NCI-H345 (cell line): ENCODE results near the gene PON2.
A peak's percentile ranks its signal among the peaks of the same experiment; 100 is the strongest.
"Not testable (repeated sequence)": the region's sequence is repeated elsewhere in the genome, so short reads cannot be mapped to it uniquely, and the experiment has no call there.

Source experiments
- DNase-seq: peaks from one replicate; lab custom pipeline; 2025; lab: John Stamatoyannopoulos, UW

PON2 gene

GRCh38 chr7:95434557-95435421 is at the start of gene PON2:
Gene PON2 (minus strand): TSS chr7:95435028. CDS start chr7:95434951, 77 bp downstream.
- peak; percentile 69 for DNase-seq

DNA sequence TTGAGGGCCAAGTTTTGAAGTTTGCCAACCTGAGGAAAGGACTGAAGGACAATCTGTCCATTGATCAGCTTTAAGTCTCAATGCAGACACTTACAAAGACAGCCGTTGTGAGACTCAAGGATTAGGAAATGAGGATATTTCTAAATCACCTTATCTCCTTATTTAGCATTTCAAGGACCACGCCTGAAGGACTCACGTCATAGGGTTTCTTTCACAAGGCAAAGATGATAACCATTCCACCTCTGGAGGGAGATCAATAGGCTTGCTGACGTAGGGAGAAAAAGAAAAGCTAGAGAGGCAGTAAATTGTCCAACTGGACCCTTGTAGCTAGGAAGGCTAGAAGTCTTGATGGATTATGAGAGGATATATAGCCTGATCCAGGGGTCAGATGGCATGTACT is 47.6 kb upstream of the PON2 start:
- DNase-seq = no peak

- DNase-seq = no peak
These were observed 46.7 kb upstream of the PON2 start for GRCh38 chr7:95481271-95482165.

DNA sequence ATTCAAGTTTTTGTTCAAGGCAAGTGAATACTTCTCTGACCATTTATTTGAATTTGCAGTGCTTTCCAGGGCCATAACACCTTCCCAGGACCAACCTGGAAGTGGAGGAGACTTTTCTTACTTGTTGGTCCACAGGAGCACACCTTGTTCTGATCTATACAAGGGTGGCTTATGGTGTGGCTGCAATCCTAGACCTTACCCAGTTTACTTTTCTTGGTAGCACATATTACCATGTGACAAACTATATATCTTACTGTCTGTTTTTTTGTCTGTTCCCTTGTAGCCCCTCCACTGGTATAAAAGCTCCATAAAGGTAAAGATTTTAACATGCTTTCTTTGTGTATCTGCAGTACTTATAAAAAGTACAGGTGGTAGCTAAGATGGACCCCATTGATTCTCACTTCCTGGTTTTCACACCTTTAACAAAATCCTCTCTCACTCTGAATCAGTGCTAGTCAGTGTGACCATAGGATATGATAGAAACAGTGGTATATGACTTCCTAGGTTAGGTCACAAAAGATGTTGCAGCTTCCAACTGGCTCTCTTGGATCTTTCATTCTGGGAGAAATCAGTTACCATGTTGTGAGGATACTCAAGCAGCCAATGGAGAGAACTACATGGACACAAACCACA is 45.3 kb upstream of the PON2 start:
- no peak for DNase-seq

- peak; percentile 21 for DNase-seq
These were observed 43.6 kb upstream of the PON2 start for GRCh38 chr7:95478272-95479037.

- peak; percentile 83 for DNase-seq
These were observed 42.2 kb upstream of the PON2 start for GRCh38 chr7:95476904-95477594.

DNA sequence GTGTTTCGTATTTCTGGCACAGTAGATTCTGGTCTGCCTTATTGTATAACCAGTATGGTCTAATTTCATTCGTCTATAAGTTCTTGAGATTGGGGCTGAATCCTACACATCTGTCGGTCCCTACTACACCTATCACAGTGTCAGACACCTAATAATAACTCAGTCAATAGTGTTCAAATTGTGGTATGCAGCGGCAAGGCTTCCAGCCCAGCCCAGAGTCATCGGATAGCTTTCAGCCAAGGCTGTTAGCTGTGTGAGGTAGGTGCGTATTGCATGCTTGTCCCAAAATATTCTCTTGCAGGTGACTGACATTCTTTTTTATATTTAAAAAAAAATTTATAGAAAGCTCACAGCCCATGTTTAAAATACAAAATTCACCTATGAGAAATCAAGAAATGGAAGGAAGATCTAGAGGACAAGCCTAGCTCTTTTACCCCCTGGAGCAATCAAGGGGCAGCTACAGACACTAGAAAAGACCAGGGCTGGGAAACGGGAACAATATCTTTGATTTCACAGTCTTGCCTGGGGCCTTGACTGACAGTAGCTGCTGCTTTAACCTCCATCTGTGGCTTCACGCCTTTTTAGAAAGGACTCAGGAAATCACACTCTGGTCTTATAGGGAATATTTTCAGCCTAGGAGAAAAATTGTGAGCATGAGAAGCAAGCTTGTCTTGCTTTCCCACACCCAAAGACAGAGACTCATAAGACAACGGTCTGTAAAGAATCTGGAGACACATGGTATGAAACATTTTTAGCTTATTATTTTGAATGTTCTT is 41.4 kb upstream of the PON2 start:
- no peak for DNase-seq

DNA sequence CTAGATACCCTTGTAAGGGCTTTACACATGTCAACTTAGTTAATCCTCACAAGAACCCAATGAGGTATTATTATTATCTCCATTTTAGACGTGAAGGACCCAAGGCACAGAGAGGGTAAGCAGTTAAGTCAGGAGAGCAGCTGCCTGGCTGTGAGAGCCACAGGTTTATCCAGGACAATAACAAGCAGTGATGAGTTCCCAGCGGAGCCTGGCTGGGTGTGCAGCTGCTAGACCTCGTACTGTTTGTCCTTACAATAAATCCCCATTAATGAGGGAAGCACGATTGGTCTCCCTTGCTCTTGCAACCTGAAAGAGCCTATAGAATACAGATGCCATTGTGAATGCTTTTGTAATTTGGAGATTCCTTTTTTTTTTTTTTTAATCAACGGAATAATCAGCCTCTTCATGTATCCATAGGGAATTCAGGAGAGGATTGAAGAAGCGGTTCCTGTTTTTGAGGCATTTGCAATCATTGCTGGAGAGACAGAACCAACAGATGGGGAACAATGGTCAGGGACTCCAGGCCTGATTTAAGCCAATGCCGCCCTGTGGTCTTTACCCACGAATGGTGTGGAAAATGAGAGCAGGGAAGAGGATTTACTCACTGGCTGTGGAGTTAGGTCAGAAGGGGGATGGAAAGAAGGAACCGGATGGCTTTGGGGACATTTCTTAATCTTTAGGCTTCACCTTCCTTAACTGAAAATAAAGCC is 38.6 kb upstream of the PON2 start:
- peak; percentile 88 for DNase-seq

GRCh38 chr7:95472581-95473161 is 37.8 kb upstream of the PON2 start:
- DNase-seq = peak; percentile 35

GRCh38 chr7:95471071-95471470 is 36.2 kb upstream of the PON2 start:
- no peak for DNase-seq

DNA sequence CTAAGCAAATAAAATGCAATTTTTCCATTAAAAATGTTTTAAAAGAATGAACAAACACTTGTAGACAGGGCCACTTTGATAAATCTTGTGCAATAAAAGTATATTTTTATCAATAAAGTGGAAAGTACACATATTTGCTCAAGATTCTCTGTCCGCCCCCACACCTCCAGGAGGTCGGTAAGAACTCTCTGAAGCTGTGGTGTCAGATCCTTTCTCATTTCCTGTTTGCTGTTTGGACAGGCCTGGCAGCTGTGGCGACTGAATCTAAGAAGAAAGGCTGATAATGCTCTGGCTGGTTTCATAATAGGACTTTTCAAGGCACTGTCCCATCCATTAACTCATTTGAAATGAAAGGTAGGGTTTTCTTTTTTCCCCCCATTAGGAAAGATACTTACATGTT is 35.6 kb upstream of the PON2 start:
- DNase-seq = peak; percentile 71

GRCh38 chr7:95469848-95470247 is 35.0 kb upstream of the PON2 start:
- DNase-seq = peak; percentile 90

DNA sequence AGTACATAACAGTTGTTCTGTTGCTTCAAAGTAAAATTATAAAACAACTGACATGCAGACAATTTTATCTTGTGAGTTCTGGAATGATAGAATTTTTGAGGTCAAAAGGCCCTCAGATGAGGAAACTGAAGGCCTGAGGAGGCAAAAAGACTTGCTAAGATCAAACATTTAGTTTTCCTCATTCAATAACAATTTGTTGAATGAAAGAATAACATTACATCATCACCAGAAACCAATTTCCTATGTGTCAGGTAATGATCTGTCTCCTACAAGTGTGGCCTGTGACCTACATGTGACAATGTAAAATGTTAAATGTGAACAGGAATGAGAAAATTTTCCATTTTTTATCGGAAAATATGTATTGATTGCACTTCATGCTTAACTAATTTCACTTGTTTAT is 34.4 kb upstream of the PON2 start:
- no peak for DNase-seq

GRCh38 chr7:95467912-95468607 is 33.2 kb upstream of the PON2 start:
- DNase-seq = no peak

- not testable (repeated sequence) for DNase-seq
These were observed 25.8 kb upstream of the PON2 start for GRCh38 chr7:95460653-95461052.

DNA sequence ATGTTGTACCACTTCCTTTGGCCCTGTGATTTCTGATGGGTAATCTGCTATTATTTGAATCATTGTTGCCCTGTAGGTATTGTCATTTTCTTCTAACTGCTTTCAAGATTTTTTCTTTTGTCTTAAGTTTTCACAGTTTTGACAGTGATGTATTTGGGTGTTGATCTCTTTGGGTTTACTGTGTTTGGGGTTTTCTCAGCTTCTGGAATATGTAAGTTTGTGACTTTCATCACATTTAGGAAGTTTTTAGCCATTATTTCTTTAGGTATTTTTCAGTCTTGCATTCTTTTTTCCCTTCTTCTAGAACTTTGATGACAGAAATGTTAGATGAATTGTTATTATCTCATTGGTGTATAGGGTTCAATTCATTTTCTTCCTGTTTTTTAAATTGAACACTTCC is 23.1 kb upstream of the PON2 start:
- no peak for DNase-seq

GRCh38 chr7:95454438-95455045 is 19.7 kb upstream of the PON2 start:
- no peak for DNase-seq

GRCh38 chr7:95446618-95447017 is 11.8 kb upstream of the PON2 start:
- DNase-seq = no peak
